GM23338 (cell line): ENCODE data around the gene NCOR2. TPM values are rescaled to one million over a fixed set of nuclear protein-coding genes. Genes with fewer than 3 reads are reported as not detected.

ENCODE experiments used
- ATAC-seq: fragments of 200-7000 bp; cut with Tn5 transposase; 3 replicates; pipeline ENCODE4 v1.9.1; 2020
- DNase-seq: peaks from one replicate; pipeline ENCODE4 v3.0.0-alpha.2; 2015; ENCODE audit warnings: low spot score
- H2AFZ ChIP-seq: fragments of 200-600 bp; sonication (generic); 2 replicates; pipeline ENCODE4 v1.8.0; 2016; ENCODE audit warnings: antibody characterized with exemption, mild to moderate bottlenecking, moderate library complexity
- H3F3A ChIP-seq: fragments of 200-600 bp; sonication (generic); replicated peaks from 2 replicates; pipeline ENCODE4 v1.8.0; 2017; ENCODE audit warnings: antibody characterized with exemption, mixed run types, low read depth
- H3K27ac ChIP-seq: fragments of 200-600 bp; sonication (generic); 2 replicates; pipeline ENCODE4 v1.6.1; 2016; ENCODE audit warnings: low read depth
- H3K27me3 ChIP-seq: fragments of 200-600 bp; sonication (generic); 2 replicates; pipeline ENCODE4 v1.8.0; 2016; ENCODE audit warnings: mild to moderate bottlenecking, mixed run types, moderate library complexity; ENCODE audit not compliant: insufficient read depth
- H3K36me3 ChIP-seq: fragments of 200-600 bp; sonication (generic); 2 replicates; pipeline ENCODE4 v1.8.0; 2016; ENCODE audit warnings: mild to moderate bottlenecking; ENCODE audit not compliant: insufficient read depth
- H3K4me1 ChIP-seq: fragments of 200-600 bp; sonication (generic); 2 replicates; pipeline ENCODE4 v1.8.0; 2016; ENCODE audit warnings: mild to moderate bottlenecking, moderate library complexity; ENCODE audit not compliant: insufficient read depth
- H3K4me2 ChIP-seq: fragments of 200-600 bp; sonication (generic); 2 replicates; pipeline ENCODE4 v1.7.1; 2017; ENCODE audit warnings: mixed run types
- H3K4me3 ChIP-seq: fragments of 200-600 bp; sonication (generic); 2 replicates; pipeline ENCODE4 v1.6.1; 2016; ENCODE audit warnings: mixed run types
- H3K79me2 ChIP-seq: fragments of 200-600 bp; sonication (generic); replicated peaks from 2 replicates; pipeline ENCODE4 v1.8.0; 2017; ENCODE audit warnings: mild to moderate bottlenecking; ENCODE audit not compliant: insufficient read depth
- H3K9me2 ChIP-seq: fragments of 200-600 bp; sonication (generic); 2 replicates; pipeline ENCODE4 v1.8.0; 2017; ENCODE audit not compliant: insufficient read depth
- H4K20me1 ChIP-seq: fragments of 200-600 bp; sonication (generic); replicated peaks from 2 replicates; pipeline ENCODE4 v1.8.0; 2017; ENCODE audit warnings: mild to moderate bottlenecking; ENCODE audit not compliant: insufficient read depth
- H3K27ac Mint-ChIP-seq: 2 replicates; pipeline ENCODE4 v1.8.0; 2020; ENCODE audit warnings: inconsistent platforms, mild to moderate bottlenecking, moderate library complexity, mixed read lengths
- H3K27me3 Mint-ChIP-seq: 3 replicates; pipeline ENCODE4 v1.8.0; 2022; ENCODE audit warnings: low read depth, mild to moderate bottlenecking, moderate library complexity, mixed read lengths, inconsistent platforms; ENCODE audit not compliant: insufficient read depth, poor library complexity
- H3K36me3 Mint-ChIP-seq: 3 replicates; pipeline ENCODE4 v1.8.0; 2021; ENCODE audit warnings: low read depth, mild to moderate bottlenecking, inconsistent platforms, moderate library complexity, mixed read lengths
- H3K4me1 Mint-ChIP-seq: 3 replicates; pipeline ENCODE4 v1.8.0; 2020; ENCODE audit warnings: mild to moderate bottlenecking, inconsistent platforms, mixed read lengths
- H3K4me3 Mint-ChIP-seq: 3 replicates; pipeline ENCODE4 v1.8.0; 2021; ENCODE audit warnings: moderate library complexity, mild to moderate bottlenecking, inconsistent platforms, mixed read lengths
- H3K9me3 Mint-ChIP-seq: 3 replicates; pipeline ENCODE4 v1.8.0; 2020; ENCODE audit warnings: moderate library complexity, mild to moderate bottlenecking, inconsistent platforms, mixed read lengths
- CREB1 ChIP-seq: fragments of 250-450 bp; sonication (Bioruptor Pico); IDR thresholded peaks from 2 replicates; pipeline ENCODE4 v1.5.0; 2020; ENCODE audit warnings: low read depth, mild to moderate bottlenecking, moderate library complexity
- EZH2 ChIP-seq: fragments of 200-600 bp; sonication (generic); IDR thresholded peaks from one replicate; pipeline ENCODE4 v1.8.0; 2017; ENCODE audit warnings: antibody characterized with exemption, mild to moderate bottlenecking, low read depth; ENCODE audit not compliant: unreplicated experiment
- EZH2phosphoT487 ChIP-seq: fragments of 200-600 bp; sonication (generic); IDR thresholded peaks from one replicate; pipeline ENCODE4 v1.8.1; 2018; ENCODE audit warnings: antibody characterized with exemption; ENCODE audit not compliant: unreplicated experiment
- JUNB ChIP-seq: IDR thresholded peaks from one replicate; pipeline ENCODE4 v1.6.1; 2016; ENCODE audit warnings: antibody characterized with exemption; ENCODE audit not compliant: unreplicated experiment
- NANOG ChIP-seq: IDR thresholded peaks from 2 replicates; pipeline ENCODE4 v1.6.1; 2016; ENCODE audit warnings: antibody characterized with exemption, borderline replicate concordance
- POLR2AphosphoS5 ChIP-seq: IDR thresholded peaks from 2 replicates; pipeline ENCODE4 v1.6.1; 2016; ENCODE audit warnings: antibody characterized with exemption, low read depth
- STAT1 ChIP-seq: IDR thresholded peaks from one replicate; pipeline ENCODE4 v1.6.1; 2016; ENCODE audit warnings: antibody characterized with exemption; ENCODE audit not compliant: unreplicated experiment
- ZNF114 ChIP-seq: fragments of 250-450 bp; sonication (Bioruptor Pico); IDR thresholded peaks from 2 replicates; pipeline ENCODE4 v1.5.0; 2020; ENCODE audit warnings: mild to moderate bottlenecking, moderate library complexity
- ZNF331 ChIP-seq: fragments of 250-450 bp; sonication (Bioruptor Pico); IDR thresholded peaks from 2 replicates; pipeline ENCODE4 v1.5.0; 2020; ENCODE audit warnings: low read depth, mild to moderate bottlenecking, moderate library complexity
- polyA plus RNA-seq: library from polyadenylated mRNA; unstranded; fragments of >200 nt; fragmentation: Nextera tagmentation; extraction: Ambion mirVana; gene quantifications from 2 replicates; pipeline ENCODE4 v1.2.1, GENCODE V29; 2016
- total RNA-seq: library from RNA; depleted of rRNA; stranded (reverse); fragments of >200 nt; shearing (Covaris generic); gene quantifications from 2 replicates; pipeline ENCODE4 v1.2.3, GENCODE V29; 2014
- TF ChIP-seq, protein P1 (sequence below): IDR thresholded peaks from 2 replicates; pipeline ENCODE4 v1.6.1; 2016; ENCODE audit warnings: antibody characterized with exemption
- TF ChIP-seq, protein P2 (sequence below): IDR thresholded peaks from one replicate; pipeline ENCODE4 v1.6.1; 2018; ENCODE audit warnings: antibody characterized with exemption; ENCODE audit not compliant: unreplicated experiment
- TF ChIP-seq, protein P3 (sequence below): fragments of 250-450 bp; sonication (Bioruptor Pico); IDR thresholded peaks from 2 replicates; pipeline ENCODE4 v1.5.0; 2020; ENCODE audit warnings: mild to moderate bottlenecking, moderate library complexity
- TF ChIP-seq, protein P4 (sequence below), 2 experiments: fragments of 200-600 bp in 1 of 2; sonication (generic) in 1 of 2; conservative IDR thresholded peaks; 2 replicates each; pipeline versions ENCODE4 v1.5.1 to v1.6.1; 2016 to 2017; ENCODE audit warnings: antibody characterized with exemption in 2 of 2, low read depth in 2 of 2, mild to moderate bottlenecking in 2 of 2, moderate library complexity in 1 of 2

NCOR2 gene
- total and polyA plus RNA-seq, 2 experiments from 2014 or later, result 69.6 to 190 TPM

DNA sequence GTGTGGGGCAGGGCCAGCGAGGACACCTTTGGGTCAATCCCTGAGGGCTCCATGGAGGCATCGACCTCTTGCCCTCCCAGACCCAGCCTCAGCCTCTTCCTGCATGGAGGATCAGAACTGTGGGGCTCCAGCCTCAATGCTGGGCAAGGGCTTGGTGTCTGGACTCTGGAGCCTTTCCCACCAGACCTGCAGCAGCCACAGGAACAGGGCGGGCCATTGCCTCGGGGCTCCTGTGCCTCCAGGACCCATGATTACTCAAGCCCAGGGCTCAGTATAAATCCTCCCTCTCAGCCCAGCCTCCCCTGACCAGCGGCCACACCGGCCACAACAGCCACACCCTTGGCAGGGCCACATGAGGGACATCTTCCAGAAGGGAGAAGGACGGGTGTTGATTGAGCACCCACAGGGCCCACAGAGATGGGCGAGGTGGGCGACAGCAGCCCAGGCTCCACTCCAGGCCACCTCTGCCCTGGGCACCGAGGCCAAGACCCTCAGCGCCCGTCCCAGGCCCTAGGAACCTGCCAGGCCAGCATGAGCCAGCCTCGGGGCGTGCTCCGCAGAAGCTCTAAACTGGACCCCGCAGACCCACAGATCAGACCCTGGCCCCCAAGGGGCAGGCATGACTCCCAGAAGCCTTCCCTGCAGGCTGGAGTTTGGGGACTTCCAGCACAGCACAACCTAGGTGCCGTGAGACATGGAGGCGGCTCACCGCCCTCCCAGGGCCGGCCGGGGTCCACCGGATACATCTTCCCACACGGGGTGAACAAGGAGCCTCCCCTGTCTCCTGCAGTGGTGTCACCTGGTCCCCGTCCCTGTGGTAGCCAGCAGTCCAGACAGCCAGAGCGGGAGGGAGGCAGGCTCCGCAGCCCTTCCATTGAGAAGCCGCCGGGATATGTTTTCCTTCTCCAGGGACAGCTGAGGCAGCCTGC is 25.1 kb downstream of the NCOR2 start:
- Mint-ChIP-seq H3K27me3 (peaks cover 2% of the 10 kb centered on the region), H3K27ac (no peak overlapping the region), H3K9me3 (peaks cover 5% of the 10 kb centered on the region; the same call in 1 of the 3 replicates), H3K4me1 (peaks cover 42% of the 10 kb centered on the region), H3K4me3 (no peak overlapping the region), H3K36me3 (peaks cover 9% of the 10 kb centered on the region)
- Histone ChIP-seq H3K9me2 (no peaks in the 10 kb centered on the region), H3K79me2 (peaks cover 84% of the 10 kb centered on the region), H3K27ac (no peak overlapping the region), H3K4me1 (peaks cover 35% of the 10 kb centered on the region), H2AFZ (no peak overlapping the region), H3K4me2 (no peak overlapping the region), H4K20me1 (peaks cover 39% of the 10 kb centered on the region), H3K36me3 (no peaks in the 10 kb centered on the region), H3K27me3 (no peaks in the 10 kb centered on the region), H3F3A (no peaks in the 10 kb centered on the region), H3K4me3 (no peak overlapping the region)
- ATAC-seq (no peak), DNase-seq (no peak)
- TF ChIP-seq POLR2AphosphoS5, result no peak
- TF ChIP-seq, protein P1, sequence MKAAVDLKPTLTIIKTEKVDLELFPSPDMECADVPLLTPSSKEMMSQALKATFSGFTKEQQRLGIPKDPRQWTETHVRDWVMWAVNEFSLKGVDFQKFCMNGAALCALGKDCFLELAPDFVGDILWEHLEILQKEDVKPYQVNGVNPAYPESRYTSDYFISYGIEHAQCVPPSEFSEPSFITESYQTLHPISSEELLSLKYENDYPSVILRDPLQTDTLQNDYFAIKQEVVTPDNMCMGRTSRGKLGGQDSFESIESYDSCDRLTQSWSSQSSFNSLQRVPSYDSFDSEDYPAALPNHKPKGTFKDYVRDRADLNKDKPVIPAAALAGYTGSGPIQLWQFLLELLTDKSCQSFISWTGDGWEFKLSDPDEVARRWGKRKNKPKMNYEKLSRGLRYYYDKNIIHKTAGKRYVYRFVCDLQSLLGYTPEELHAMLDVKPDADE, result no peak
- TF ChIP-seq NANOG, result no peak
- TF ChIP-seq, protein P2, sequence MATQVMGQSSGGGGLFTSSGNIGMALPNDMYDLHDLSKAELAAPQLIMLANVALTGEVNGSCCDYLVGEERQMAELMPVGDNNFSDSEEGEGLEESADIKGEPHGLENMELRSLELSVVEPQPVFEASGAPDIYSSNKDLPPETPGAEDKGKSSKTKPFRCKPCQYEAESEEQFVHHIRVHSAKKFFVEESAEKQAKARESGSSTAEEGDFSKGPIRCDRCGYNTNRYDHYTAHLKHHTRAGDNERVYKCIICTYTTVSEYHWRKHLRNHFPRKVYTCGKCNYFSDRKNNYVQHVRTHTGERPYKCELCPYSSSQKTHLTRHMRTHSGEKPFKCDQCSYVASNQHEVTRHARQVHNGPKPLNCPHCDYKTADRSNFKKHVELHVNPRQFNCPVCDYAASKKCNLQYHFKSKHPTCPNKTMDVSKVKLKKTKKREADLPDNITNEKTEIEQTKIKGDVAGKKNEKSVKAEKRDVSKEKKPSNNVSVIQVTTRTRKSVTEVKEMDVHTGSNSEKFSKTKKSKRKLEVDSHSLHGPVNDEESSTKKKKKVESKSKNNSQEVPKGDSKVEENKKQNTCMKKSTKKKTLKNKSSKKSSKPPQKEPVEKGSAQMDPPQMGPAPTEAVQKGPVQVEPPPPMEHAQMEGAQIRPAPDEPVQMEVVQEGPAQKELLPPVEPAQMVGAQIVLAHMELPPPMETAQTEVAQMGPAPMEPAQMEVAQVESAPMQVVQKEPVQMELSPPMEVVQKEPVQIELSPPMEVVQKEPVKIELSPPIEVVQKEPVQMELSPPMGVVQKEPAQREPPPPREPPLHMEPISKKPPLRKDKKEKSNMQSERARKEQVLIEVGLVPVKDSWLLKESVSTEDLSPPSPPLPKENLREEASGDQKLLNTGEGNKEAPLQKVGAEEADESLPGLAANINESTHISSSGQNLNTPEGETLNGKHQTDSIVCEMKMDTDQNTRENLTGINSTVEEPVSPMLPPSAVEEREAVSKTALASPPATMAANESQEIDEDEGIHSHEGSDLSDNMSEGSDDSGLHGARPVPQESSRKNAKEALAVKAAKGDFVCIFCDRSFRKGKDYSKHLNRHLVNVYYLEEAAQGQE, result no peak
- TF ChIP-seq ZNF331 (CRISPR knock-in tag), result no peak
- no peak for TF ChIP-seq JUNB
- no peak for TF ChIP-seq STAT1
- TF ChIP-seq EZH2phosphoT487, result no peak
- TF ChIP-seq, protein P3, sequence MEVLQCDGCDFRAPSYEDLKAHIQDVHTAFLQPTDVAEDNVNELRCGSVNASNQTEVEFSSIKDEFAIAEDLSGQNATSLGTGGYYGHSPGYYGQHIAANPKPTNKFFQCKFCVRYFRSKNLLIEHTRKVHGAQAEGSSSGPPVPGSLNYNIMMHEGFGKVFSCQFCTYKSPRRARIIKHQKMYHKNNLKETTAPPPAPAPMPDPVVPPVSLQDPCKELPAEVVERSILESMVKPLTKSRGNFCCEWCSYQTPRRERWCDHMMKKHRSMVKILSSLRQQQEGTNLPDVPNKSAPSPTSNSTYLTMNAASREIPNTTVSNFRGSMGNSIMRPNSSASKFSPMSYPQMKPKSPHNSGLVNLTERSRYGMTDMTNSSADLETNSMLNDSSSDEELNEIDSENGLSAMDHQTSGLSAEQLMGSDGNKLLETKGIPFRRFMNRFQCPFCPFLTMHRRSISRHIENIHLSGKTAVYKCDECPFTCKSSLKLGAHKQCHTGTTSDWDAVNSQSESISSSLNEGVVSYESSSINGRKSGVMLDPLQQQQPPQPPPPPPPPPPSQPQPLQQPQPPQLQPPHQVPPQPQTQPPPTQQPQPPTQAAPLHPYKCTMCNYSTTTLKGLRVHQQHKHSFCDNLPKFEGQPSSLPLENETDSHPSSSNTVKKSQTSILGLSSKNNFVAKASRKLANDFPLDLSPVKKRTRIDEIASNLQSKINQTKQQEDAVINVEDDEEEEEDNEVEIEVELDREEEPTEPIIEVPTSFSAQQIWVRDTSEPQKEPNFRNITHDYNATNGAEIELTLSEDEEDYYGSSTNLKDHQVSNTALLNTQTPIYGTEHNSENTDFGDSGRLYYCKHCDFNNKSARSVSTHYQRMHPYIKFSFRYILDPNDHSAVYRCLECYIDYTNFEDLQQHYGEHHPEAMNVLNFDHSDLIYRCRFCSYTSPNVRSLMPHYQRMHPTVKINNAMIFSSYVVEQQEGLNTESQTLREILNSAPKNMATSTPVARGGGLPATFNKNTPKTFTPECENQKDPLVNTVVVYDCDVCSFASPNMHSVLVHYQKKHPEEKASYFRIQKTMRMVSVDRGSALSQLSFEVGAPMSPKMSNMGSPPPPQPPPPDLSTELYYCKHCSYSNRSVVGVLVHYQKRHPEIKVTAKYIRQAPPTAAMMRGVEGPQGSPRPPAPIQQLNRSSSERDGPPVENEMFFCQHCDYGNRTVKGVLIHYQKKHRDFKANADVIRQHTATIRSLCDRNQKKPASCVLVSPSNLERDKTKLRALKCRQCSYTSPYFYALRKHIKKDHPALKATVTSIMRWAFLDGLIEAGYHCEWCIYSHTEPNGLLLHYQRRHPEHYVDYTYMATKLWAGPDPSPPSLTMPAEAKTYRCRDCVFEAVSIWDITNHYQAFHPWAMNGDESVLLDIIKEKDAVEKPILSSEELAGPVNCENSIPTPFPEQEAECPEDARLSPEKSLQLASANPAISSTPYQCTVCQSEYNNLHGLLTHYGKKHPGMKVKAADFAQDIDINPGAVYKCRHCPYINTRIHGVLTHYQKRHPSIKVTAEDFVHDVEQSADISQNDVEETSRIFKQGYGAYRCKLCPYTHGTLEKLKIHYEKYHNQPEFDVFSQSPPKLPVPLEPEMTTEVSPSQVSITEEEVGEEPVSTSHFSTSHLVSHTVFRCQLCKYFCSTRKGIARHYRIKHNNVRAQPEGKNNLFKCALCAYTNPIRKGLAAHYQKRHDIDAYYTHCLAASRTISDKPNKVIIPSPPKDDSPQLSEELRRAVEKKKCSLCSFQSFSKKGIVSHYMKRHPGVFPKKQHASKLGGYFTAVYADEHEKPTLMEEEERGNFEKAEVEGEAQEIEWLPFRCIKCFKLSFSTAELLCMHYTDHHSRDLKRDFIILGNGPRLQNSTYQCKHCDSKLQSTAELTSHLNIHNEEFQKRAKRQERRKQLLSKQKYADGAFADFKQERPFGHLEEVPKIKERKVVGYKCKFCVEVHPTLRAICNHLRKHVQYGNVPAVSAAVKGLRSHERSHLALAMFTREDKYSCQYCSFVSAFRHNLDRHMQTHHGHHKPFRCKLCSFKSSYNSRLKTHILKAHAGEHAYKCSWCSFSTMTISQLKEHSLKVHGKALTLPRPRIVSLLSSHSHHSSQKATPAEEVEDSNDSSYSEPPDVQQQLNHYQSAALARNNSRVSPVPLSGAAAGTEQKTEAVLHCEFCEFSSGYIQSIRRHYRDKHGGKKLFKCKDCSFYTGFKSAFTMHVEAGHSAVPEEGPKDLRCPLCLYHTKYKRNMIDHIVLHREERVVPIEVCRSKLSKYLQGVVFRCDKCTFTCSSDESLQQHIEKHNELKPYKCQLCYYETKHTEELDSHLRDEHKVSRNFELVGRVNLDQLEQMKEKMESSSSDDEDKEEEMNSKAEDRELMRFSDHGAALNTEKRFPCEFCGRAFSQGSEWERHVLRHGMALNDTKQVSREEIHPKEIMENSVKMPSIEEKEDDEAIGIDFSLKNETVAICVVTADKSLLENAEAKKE (CRISPR knock-in tag), result no peak
- TF ChIP-seq ZNF114 (CRISPR knock-in tag), result no peak
- no peak for TF ChIP-seq EZH2
- TF ChIP-seq CREB1 (CRISPR knock-in tag), result no peak
- TF ChIP-seq, protein P4, sequence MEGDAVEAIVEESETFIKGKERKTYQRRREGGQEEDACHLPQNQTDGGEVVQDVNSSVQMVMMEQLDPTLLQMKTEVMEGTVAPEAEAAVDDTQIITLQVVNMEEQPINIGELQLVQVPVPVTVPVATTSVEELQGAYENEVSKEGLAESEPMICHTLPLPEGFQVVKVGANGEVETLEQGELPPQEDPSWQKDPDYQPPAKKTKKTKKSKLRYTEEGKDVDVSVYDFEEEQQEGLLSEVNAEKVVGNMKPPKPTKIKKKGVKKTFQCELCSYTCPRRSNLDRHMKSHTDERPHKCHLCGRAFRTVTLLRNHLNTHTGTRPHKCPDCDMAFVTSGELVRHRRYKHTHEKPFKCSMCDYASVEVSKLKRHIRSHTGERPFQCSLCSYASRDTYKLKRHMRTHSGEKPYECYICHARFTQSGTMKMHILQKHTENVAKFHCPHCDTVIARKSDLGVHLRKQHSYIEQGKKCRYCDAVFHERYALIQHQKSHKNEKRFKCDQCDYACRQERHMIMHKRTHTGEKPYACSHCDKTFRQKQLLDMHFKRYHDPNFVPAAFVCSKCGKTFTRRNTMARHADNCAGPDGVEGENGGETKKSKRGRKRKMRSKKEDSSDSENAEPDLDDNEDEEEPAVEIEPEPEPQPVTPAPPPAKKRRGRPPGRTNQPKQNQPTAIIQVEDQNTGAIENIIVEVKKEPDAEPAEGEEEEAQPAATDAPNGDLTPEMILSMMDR (conservative IDR thresholded peaks at IDR 0.05; ENCODE audit: low read depth in 2 of 2), result no peak
